ENCODE results near the gene COL6A5. TPM values are rescaled to one million over a fixed set of nuclear protein-coding genes. Genes with fewer than 3 reads are reported as not detected.

Gene COL6A5
- total RNA-seq, 1 donor from 2014 or later: 0.10 TPM

- peaks cover 6% of the 10 kb centered on the region for H3K9me3 Mint-ChIP-seq
- no peak overlapping the region for H3K27ac Mint-ChIP-seq
- no peak for DNase-seq (ENCODE audit: extremely low spot score, unreplicated experiment)
- H3K4me1 Mint-ChIP-seq (ENCODE audit: unreplicated experiment): no peaks in the 10 kb centered on the region
- H3K4me3 Mint-ChIP-seq: peak overlapping the region; percentile 86
- TF ChIP-seq CTCF (conservative IDR thresholded peaks at IDR 0.05): no peak
- no peaks in the 10 kb centered on the region for H3K36me3 Mint-ChIP-seq
- H3K27me3 Mint-ChIP-seq: peaks cover 76% of the 10 kb centered on the region
These were observed 172.1 kb downstream of the COL6A5 start for GRCh38 chr3:130517602-130518001.

DNA sequence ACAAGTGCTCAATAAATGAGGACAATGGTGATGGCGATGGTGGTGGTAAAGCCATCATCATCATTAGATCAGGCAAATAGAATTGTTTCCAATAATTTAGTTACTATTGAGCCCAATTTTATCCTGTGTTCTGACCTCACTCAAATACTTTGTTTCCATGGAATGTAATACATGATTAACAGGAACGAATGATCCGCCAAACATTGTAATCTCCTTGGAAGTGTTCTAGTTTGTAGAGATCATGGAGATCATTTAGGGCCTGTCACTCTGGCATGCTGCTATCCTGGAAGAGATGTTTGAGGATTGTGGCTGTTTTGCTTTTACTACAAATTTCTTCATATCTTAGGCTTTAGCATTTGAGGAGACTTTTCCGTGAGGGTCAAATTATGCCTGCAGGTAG, 174.3 kb downstream of the COL6A5 start:
- H3K27me3 Mint-ChIP-seq: peaks cover 83% of the 10 kb centered on the region
- no peak overlapping the region for H3K4me3 Mint-ChIP-seq
- DNase-seq (ENCODE audit: extremely low spot score, unreplicated experiment): no peak
- H3K36me3 Mint-ChIP-seq: no peaks in the 10 kb centered on the region
- peaks cover 3% of the 10 kb centered on the region for H3K4me1 Mint-ChIP-seq (ENCODE audit: unreplicated experiment)
- no peak for TF ChIP-seq CTCF (conservative IDR thresholded peaks at IDR 0.05)
- peaks cover 6% of the 10 kb centered on the region for H3K9me3 Mint-ChIP-seq
- no peak overlapping the region for H3K27ac Mint-ChIP-seq

DNA sequence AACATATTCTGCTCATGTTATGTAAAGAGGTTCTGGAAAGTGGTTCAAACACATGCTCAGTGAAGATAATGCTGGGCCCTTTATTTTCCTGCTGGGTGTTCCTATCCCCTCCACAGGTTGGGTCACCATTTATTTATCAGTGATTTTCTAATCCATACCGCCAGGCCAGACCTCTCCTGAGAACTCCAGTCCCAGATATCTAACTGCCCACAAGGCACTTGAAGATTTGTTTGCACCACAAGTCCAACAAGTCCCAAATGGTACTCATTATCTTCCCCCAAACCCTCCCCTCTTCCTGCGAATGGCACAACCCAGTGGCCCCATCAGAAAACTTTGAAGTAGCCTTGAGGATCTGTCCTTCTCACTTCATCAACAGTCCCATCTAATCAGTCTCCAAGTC, 176.9 kb downstream of the COL6A5 start:
- no peak overlapping the region for H3K4me3 Mint-ChIP-seq

DNA sequence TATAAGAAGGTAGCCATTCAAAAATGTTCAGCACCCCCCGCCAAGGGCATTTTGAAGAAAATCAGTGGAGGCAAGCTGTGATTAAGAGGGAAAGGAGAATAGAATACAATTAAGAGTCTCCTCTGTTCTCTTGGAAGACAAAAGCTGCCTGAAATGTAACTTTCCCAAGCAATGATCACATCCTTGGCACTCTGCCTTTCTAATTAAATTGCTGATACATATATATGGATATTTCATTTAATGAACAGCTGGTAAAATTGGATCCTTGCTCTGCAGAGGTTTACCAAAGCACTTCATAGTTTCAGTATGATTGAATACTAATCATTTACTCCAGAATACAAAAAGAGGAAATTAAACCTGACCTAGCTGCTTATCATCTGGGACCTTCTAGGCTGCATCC, 182.0 kb downstream of the COL6A5 start:
- no peaks in the 10 kb centered on the region for H3K36me3 Mint-ChIP-seq

More for the DNA sequence above, 176.9 kb downstream of the COL6A5 start:
- H3K27me3 Mint-ChIP-seq: peaks cover 71% of the 10 kb centered on the region
- H3K9me3 Mint-ChIP-seq: peaks cover 6% of the 10 kb centered on the region
- no peak overlapping the region for H3K27ac Mint-ChIP-seq
- TF ChIP-seq CTCF (conservative IDR thresholded peaks at IDR 0.05): no peak
- no peaks in the 10 kb centered on the region for H3K36me3 Mint-ChIP-seq
- no peak for DNase-seq (ENCODE audit: extremely low spot score, unreplicated experiment)
- H3K4me1 Mint-ChIP-seq (ENCODE audit: unreplicated experiment): peaks cover 3% of the 10 kb centered on the region

GRCh38 chr3:130528120-130528519, 182.6 kb downstream of the COL6A5 start:
- Mint-ChIP-seq H3K4me3 (no peak overlapping the region), H3K27me3 (peaks cover 29% of the 10 kb centered on the region), H3K4me1 (ENCODE audit: unreplicated experiment) (peaks cover 11% of the 10 kb centered on the region), H3K9me3 (peaks cover 1% of the 10 kb centered on the region), H3K27ac (no peak overlapping the region), H3K36me3 (no peaks in the 10 kb centered on the region)
- no peak for TF ChIP-seq CTCF (conservative IDR thresholded peaks at IDR 0.05)
- DNase-seq (ENCODE audit: extremely low spot score, unreplicated experiment): no peak

More for the DNA sequence above, 182.0 kb downstream of the COL6A5 start:
- Mint-ChIP-seq H3K4me1 (ENCODE audit: unreplicated experiment) (peaks cover 13% of the 10 kb centered on the region), H3K27me3 (peaks cover 35% of the 10 kb centered on the region), H3K9me3 (peaks cover 6% of the 10 kb centered on the region), H3K4me3 (no peak overlapping the region), H3K27ac (no peak overlapping the region)
- no peak for TF ChIP-seq CTCF (conservative IDR thresholded peaks at IDR 0.05)
- no peak for DNase-seq (ENCODE audit: extremely low spot score, unreplicated experiment)

Data from type B pancreatic cell (in vitro differentiated cells).